Activated T-cell treated with anti-CD3 and anti-CD28 coated beads, Interleukin-2, amount 50 U/mL, for 24 hours (primary cell): ENCODE measurements around the gene SERPINI1.

Experiments used
- DNase-seq: peaks from one replicate; pipeline ENCODE4 v3.0.0-alpha.2; 2020
- H3K27ac Mint-ChIP-seq: 2 replicates; pipeline ENCODE4 v1.8.0; 2020; ENCODE audit warnings: mild to moderate bottlenecking, mixed read lengths
- H3K27me3 Mint-ChIP-seq: 2 replicates; pipeline ENCODE4 v1.8.0; 2020; ENCODE audit warnings: mixed read lengths
- H3K36me3 Mint-ChIP-seq: 2 replicates; pipeline ENCODE4 v1.8.0; 2020; ENCODE audit warnings: low read depth, mixed read lengths
- H3K4me1 Mint-ChIP-seq: 2 replicates; pipeline ENCODE4 v1.8.0; 2020; ENCODE audit warnings: low read depth, mixed read lengths
- H3K4me3 Mint-ChIP-seq: 2 replicates; pipeline ENCODE4 v1.8.0; 2020; ENCODE audit warnings: mild to moderate bottlenecking, moderate library complexity, mixed read lengths
- H3K9me3 Mint-ChIP-seq: 2 replicates; pipeline ENCODE4 v1.8.0; 2020; ENCODE audit warnings: mixed read lengths

SERPINI1 gene

DNA sequence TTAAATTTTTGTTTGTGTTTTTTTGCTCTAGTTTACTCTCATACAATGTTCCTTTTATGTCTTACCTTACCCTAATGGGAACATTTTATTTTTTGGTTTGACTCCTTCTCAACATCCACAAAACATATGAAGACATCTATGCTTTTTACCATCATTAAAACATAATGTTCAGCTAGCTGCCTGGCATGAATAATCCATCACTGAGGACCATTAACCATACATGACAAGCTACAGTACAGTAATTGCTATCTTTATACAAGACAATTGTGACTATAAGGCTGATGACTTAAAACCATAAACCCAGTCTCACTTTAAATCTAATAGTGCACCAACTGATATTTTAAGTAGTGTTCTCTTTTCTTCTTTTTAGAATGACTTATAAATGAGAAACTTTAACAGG lies 13.7 kb downstream of the SERPINI1 start:
- H3K27me3 Mint-ChIP-seq = no peaks in the 10 kb centered on the region
- H3K36me3 Mint-ChIP-seq = no peaks in the 10 kb centered on the region
- H3K27ac Mint-ChIP-seq = no peak overlapping the region
- DNase-seq = no peak
- H3K4me3 Mint-ChIP-seq = no peak overlapping the region
- peaks cover 13% of the 10 kb centered on the region for H3K4me1 Mint-ChIP-seq
- H3K9me3 Mint-ChIP-seq = no peaks in the 10 kb centered on the region

DNA sequence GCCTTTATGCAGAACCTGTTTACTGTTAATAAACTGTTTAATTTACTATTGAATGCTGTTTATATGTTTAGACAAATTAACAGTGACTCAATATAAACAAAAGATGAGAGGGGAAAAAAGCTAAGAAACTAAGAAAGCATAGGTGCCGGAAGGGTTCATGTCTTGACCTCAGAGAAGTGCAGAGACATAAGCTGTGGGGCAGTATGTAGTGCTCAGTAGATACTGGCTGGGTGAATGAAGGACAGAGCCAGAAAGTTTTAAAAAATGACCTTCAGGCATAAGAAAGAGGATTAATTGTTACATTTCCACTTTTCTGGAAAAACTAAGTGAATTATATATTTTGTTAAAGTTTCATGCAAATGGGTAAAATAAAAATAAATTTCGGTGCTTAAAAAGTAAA lies 14.2 kb downstream of the SERPINI1 start:
- Mint-ChIP-seq H3K27me3 (no peaks in the 10 kb centered on the region), H3K9me3 (no peaks in the 10 kb centered on the region), H3K27ac (no peak overlapping the region), H3K36me3 (no peaks in the 10 kb centered on the region), H3K4me3 (no peak overlapping the region), H3K4me1 (peaks cover 13% of the 10 kb centered on the region)
- no peak for DNase-seq

DNA sequence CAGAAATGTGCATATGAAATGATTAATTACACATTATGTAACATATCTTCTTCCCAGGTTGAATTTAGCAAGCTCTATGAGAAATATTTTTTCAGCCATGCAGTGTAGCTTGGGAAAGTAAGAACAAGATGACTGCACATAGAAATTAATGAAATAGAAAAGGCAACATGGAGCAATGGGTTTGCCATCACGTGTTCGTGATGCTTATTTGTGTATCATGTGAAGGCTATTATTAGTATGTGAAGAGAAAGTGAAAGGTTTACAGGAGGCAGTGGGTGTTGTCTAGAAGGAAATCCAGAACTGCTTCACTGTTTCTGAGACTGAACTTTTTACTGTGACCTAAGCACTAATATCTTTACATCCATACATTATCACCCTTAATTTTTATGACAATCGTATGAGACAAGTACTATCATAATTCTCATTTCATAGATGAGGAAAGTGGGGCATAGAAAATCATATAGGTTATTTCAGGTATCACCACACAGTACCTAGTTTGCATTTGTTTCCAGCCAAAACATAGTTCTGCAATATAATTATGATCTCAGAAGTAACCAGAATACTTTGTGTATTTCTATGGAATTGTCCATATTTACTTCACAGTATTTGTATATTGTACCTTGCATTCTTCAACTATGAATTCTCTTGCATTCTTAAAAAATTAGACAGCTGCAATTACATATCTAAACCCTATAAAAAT lies 14.9 kb downstream of the SERPINI1 start:
- Mint-ChIP-seq H3K9me3 (no peaks in the 10 kb centered on the region), H3K27me3 (no peaks in the 10 kb centered on the region), H3K4me1 (peaks cover 13% of the 10 kb centered on the region), H3K4me3 (no peak overlapping the region), H3K36me3 (no peaks in the 10 kb centered on the region), H3K27ac (no peak overlapping the region)
- no peak for DNase-seq

DNA sequence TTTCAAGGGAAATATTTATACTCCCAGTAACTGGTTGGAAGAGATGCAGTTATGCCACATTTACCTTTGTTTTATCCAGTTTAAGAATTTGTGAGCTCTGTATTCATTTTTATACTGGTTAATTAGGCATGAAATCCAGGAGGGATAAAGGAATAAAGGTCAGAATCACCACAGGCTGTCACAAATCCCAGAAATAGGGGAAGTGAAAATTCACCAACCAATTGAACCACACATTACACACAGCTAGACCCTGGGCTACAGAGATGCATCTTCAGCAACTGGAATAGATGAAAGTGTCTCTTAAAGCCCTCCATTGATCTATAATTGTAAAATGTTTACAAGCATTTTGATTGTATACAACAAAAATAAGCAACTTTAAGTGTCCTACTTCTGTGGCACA lies 18.5 kb downstream of the SERPINI1 start:
- peaks cover 12% of the 10 kb centered on the region for H3K4me1 Mint-ChIP-seq
- no peaks in the 10 kb centered on the region for H3K9me3 Mint-ChIP-seq
- no peak for DNase-seq
- no peak overlapping the region for H3K27ac Mint-ChIP-seq
- no peaks in the 10 kb centered on the region for H3K27me3 Mint-ChIP-seq
- no peaks in the 10 kb centered on the region for H3K36me3 Mint-ChIP-seq
- no peak overlapping the region for H3K4me3 Mint-ChIP-seq

DNA sequence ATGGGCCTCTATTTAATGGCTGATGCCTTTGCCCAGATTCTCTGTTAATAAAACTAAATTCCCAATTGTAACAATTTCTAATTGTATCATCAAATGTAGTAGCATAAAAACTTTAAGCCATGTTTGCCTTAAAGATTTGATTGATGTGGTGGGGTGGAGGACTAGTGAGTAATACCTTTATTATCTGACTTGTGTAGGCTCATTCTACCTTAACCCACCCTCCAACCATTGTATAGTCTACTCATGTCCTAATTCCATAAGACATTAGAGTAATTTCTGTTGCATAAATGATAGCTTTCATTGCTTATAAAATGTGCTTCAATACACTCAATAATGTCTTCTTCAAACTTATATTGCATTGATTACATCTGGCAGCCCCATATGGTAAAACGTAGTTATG lies 25.8 kb downstream of the SERPINI1 start:
- H3K4me3 Mint-ChIP-seq = no peak overlapping the region
- no peaks in the 10 kb centered on the region for H3K36me3 Mint-ChIP-seq
- H3K27ac Mint-ChIP-seq = no peak overlapping the region
- DNase-seq = no peak
- no peaks in the 10 kb centered on the region for H3K27me3 Mint-ChIP-seq
- peaks cover 3% of the 10 kb centered on the region for H3K9me3 Mint-ChIP-seq
- no peaks in the 10 kb centered on the region for H3K4me1 Mint-ChIP-seq

DNA sequence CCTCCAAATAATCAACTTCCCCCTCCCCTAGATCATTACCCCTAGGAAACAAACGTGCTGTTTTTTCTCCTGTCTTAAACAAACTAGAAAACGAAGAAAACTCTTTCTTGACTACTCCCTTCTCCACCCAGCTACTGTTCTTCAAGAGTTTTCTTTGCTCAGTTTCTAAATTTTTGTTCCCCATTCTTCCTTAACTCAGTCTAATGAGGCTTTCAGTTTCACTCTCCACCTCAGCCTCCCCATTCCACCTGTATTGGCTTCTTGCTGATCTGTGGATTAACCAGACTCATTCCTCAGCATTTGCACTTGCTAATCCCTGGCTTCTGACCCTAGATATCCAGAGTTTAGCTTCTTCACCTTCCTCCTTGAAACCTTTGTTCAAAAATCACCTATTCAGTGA lies 26.8 kb downstream of the SERPINI1 start:
- no peaks in the 10 kb centered on the region for H3K36me3 Mint-ChIP-seq
- no peak overlapping the region for H3K27ac Mint-ChIP-seq
- peaks cover 3% of the 10 kb centered on the region for H3K9me3 Mint-ChIP-seq
- H3K27me3 Mint-ChIP-seq = no peaks in the 10 kb centered on the region
- H3K4me3 Mint-ChIP-seq = no peak overlapping the region
- H3K4me1 Mint-ChIP-seq = no peaks in the 10 kb centered on the region
- no peak for DNase-seq

DNA sequence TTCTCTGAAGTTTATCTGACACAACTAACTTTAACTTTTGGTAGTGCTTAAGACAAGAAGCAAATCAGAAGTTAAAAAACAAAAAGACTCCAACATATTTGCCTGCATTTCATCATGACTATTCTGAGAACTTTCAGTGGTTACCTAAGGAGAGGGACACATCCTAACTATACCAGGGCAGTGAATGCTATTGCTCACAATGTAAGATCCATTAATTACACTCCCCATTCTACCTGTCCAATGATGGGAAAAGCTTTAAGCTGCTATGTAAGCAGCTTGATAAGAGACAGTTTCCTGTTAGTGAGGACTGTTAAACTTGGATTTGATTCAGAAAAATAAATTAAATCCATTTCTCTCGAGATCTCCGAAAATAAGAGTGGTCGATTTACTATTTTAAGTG lies 37.5 kb downstream of the SERPINI1 start:
- Mint-ChIP-seq H3K27ac (no peak overlapping the region), H3K4me3 (no peak overlapping the region), H3K36me3 (no peaks in the 10 kb centered on the region), H3K27me3 (no peaks in the 10 kb centered on the region), H3K4me1 (peaks cover 7% of the 10 kb centered on the region), H3K9me3 (no peaks in the 10 kb centered on the region)
- DNase-seq = no peak

DNA sequence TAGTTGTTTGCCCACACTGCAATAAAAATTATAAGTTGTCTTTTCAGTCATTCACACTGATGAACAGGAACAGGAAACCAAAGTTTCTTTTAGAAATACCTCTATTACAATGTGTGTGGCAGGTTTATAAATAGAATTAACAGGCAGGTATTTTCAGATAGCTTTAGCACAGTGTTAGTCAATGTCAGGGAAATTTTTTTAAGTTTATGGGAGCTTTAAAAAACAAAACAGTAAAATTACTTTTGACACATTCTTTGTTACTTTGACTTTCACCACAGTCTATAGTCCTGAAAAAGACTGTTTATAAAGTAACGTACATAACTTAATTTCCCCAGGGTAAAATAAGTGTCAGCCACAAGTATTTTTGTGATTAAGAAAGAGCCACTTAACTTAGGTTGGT lies 38.1 kb downstream of the SERPINI1 start:
- no peak overlapping the region for H3K27ac Mint-ChIP-seq
- no peaks in the 10 kb centered on the region for H3K27me3 Mint-ChIP-seq
- peaks cover 7% of the 10 kb centered on the region for H3K4me1 Mint-ChIP-seq
- H3K36me3 Mint-ChIP-seq = no peaks in the 10 kb centered on the region
- peaks cover 6% of the 10 kb centered on the region for H3K9me3 Mint-ChIP-seq
- H3K4me3 Mint-ChIP-seq = no peak overlapping the region
- DNase-seq = no peak

DNA sequence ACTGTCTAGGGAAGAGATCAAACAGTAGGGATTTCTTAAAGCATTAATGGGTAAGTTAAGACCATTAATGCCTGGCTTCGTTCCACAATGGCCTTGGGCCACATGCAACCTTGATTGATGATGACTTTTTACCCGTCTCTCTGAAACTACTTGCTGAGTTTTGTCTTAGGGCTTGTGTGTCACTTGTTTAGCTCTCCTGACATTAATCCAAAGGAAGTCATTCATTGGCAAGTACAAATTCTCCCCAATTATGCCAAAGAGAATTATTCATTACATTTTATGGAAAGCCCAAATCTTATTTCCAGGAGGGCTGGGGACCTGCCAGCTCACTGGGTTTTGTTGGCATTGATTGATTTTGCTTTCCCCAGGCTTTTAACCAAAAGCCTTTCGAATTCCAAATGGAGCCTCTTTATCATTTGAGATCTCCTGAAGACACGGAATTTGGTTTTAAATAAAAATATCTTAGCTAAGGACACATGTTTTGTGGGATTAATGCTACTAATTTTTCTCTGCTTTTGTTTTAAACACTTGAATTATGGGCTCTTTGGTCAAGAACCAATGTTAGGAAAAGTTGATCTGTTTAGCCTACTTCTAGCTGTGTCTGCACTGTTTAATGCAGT lies 40.7 kb downstream of the SERPINI1 start:
- Mint-ChIP-seq H3K27ac (no peak overlapping the region), H3K9me3 (peaks cover 6% of the 10 kb centered on the region), H3K4me1 (peaks cover 7% of the 10 kb centered on the region), H3K36me3 (no peaks in the 10 kb centered on the region), H3K27me3 (no peaks in the 10 kb centered on the region), H3K4me3 (no peak overlapping the region)
- DNase-seq = no peak

DNA sequence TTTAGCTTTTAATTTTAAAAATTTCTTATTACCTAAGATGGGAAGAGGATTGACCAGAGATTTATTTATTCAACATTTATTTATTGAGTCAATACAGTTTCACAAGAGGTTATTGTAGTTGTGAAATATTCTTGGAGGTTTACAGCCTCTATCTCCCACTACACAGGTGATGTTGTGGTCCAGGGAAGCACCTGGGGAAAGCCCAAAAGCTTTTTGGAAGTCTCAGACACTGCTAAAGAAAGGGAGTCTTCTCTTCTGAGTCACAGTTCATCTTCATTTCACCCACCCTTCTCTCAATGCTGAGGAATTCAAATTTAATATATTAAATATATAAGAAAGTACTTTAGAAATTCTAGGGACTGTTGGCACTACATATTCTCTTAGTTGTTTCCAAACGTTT lies 41.8 kb downstream of the SERPINI1 start:
- DNase-seq = no peak
- Mint-ChIP-seq H3K4me3 (no peak overlapping the region), H3K36me3 (no peaks in the 10 kb centered on the region), H3K27me3 (no peaks in the 10 kb centered on the region), H3K4me1 (peaks cover 7% of the 10 kb centered on the region), H3K9me3 (peaks cover 6% of the 10 kb centered on the region), H3K27ac (no peak overlapping the region)

DNA sequence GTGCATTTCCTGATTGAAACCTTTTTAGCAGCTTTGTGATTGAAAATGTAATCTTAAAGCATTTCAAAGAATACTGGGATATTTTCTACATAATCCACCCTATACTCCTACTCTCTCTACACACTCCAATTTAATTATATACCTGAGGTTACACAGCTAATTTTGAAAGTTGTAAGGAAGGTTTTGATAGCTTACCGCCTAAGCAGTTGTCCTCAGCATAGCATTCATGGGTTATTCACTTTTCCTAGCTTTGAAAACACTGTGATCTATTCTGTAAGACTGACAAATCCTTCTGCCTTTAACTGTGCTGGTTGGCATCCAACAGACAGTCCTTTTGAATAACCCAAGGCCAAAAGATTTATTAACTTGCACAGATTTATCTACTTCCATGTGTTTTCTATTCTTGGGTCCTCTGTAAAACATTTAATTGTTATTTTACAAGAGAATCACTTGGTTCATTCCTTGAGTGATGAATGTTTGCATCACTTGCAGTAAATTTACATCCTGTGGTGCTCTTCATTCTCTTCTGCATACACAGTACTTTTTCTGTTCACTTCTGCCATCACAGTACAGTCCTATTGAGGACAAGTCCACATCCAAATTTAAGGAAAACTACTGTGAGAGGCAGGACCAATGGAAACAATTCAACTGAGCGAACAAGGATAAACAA lies 44.8 kb downstream of the SERPINI1 start:
- Mint-ChIP-seq H3K27ac (no peak overlapping the region), H3K36me3 (no peaks in the 10 kb centered on the region), H3K4me3 (no peak overlapping the region), H3K4me1 (no peaks in the 10 kb centered on the region), H3K9me3 (peaks cover 6% of the 10 kb centered on the region), H3K27me3 (no peaks in the 10 kb centered on the region)
- no peak for DNase-seq

DNA sequence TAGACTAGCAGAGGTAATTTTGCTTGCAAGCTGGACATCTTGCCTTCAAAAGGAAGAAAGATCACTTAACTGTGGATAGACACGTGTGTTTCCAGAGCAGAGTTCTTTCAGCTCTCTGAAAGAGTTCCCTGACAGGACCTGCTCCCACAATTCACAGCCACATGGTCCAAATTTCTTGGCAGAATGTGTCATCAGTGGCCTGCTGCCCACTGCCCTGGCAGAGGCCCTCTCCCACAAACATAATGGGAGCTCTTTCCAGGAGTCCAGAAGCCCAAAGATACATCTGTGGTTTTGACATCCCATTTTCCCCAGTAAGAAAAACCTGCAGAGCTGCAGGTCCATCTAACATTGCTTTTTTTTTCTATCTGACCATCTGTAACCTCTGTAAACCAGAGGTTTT lies 48.3 kb downstream of the SERPINI1 start:
- H3K4me3 Mint-ChIP-seq = no peak overlapping the region
- no peak overlapping the region for H3K27ac Mint-ChIP-seq
- H3K9me3 Mint-ChIP-seq = no peaks in the 10 kb centered on the region
- DNase-seq = no peak
- H3K36me3 Mint-ChIP-seq = no peaks in the 10 kb centered on the region
- H3K27me3 Mint-ChIP-seq = no peaks in the 10 kb centered on the region
- H3K4me1 Mint-ChIP-seq = no peaks in the 10 kb centered on the region

DNA sequence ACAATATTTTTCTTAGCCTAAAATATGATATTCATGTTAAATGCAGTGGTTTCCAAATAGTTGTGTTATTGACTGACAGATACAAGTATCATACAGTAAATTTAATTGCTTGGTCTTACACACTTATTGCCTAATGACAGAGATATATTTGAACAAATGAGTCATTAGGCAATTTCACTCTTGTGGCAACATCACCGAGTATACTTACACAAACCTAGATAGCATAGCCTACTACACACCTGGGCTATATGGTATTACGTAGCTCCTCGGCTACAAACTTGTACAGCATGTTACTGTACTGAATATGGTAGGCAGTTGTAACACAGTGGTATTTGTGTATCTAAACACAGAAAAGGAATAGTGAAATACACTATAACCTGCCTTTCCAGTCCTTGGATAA lies 50.3 kb downstream of the SERPINI1 start:
- Mint-ChIP-seq H3K36me3 (no peaks in the 10 kb centered on the region), H3K27ac (no peak overlapping the region), H3K4me3 (no peak overlapping the region), H3K27me3 (no peaks in the 10 kb centered on the region), H3K9me3 (no peaks in the 10 kb centered on the region), H3K4me1 (no peaks in the 10 kb centered on the region)
- no peak for DNase-seq

DNA sequence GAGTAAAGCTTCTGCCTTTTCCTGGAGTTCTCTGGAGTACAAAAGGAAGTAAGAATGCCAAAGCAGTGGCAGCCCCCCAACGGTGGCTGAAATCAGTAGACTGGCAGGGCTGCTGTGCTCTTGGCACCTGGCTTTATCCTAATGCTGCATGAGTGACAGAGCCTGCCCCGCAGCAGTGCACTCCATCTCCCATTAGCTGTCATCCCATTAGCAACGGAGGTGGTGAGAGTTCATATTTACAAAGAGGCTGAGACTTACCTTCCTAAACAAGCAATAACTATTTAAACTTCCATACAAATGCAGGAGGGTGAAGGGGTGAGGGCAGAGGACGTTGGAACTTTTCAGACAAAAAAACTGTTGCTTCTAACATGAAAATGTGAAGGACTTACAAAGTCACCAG lies 51.9 kb downstream of the SERPINI1 start:
- DNase-seq = no peak
- Mint-ChIP-seq H3K4me3 (no peak overlapping the region), H3K27ac (no peak overlapping the region), H3K27me3 (no peaks in the 10 kb centered on the region), H3K9me3 (no peaks in the 10 kb centered on the region), H3K4me1 (no peaks in the 10 kb centered on the region), H3K36me3 (no peaks in the 10 kb centered on the region)

DNA sequence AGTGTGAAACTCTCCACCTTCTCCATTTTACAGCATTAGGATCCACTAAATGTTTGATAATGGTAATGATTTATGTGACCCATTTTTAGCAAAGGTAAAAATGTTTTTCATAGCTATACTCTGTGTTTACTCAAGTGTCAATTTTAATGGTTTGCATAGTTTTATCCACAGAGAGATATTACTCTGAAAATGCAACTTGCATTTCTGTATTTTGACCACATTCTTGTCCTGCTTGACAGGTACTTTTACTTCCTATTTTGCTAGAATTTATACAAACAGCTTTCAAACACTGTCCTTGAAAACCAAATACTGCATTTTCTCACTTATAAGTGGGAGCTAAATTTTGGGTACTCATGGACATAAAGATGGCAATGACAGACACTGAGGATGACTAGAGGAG lies 62.9 kb downstream of the SERPINI1 start:
- no peak overlapping the region for H3K27ac Mint-ChIP-seq
- no peak for DNase-seq
- no peaks in the 10 kb centered on the region for H3K9me3 Mint-ChIP-seq
- H3K36me3 Mint-ChIP-seq = peaks cover 7% of the 10 kb centered on the region
- no peak overlapping the region for H3K4me3 Mint-ChIP-seq
- no peaks in the 10 kb centered on the region for H3K27me3 Mint-ChIP-seq
- H3K4me1 Mint-ChIP-seq = no peaks in the 10 kb centered on the region
